HepG2 (cell line): ENCODE data around the gene UBALD1. TPM values are rescaled to one million over a fixed set of nuclear protein-coding genes. Genes with fewer than 3 reads are reported as not detected.

Experiments
- CREB3 ChIP-seq: sonication (generic); formaldehyde crosslinking; IDR thresholded peaks from 2 replicates; pipeline ENCODE4 v1.5.0; 2020; ENCODE audit warnings: missing genetic modification reagents
- EP300 ChIP-seq, 3 experiments: sonication (generic) in 1 of 3; formaldehyde crosslinking in 1 of 3; IDR thresholded peaks; 2 replicates each; pipeline versions ENCODE4 v1.5.1 to v1.6.1; 2011 to 2020; ENCODE audit warnings: low read depth in 2 of 3, low read length in 2 of 3, borderline replicate concordance in 1 of 3, improper control_type of control experiment in 1 of 3, mild to moderate bottlenecking in 1 of 3, missing genetic modification reagents in 1 of 3, moderate library complexity in 1 of 3
- FOXJ3 ChIP-seq: sonication (generic); formaldehyde crosslinking; IDR thresholded peaks from 2 replicates; pipeline ENCODE4 v1.4.0; 2020; ENCODE audit warnings: missing genetic modification reagents, mild to moderate bottlenecking, borderline replicate concordance
- FOXP4 ChIP-seq: sonication (generic); formaldehyde crosslinking; IDR thresholded peaks from 2 replicates; pipeline ENCODE4 v1.4.0; 2020; ENCODE audit warnings: missing genetic modification reagents
- IRF9 ChIP-seq: sonication (generic); formaldehyde crosslinking; IDR thresholded peaks from 2 replicates; pipeline ENCODE4 v1.8.0; 2022; ENCODE audit warnings: missing genetic modification reagents, mild to moderate bottlenecking, borderline replicate concordance
- ZBTB33 ChIP-seq: sonication (generic); formaldehyde crosslinking; IDR thresholded peaks from 2 replicates; pipeline ENCODE4 v1.4.0; 2020; ENCODE audit warnings: missing genetic modification reagents
- ZC3H13 ChIP-seq: sonication (generic); formaldehyde crosslinking; IDR thresholded peaks from 2 replicates; pipeline ENCODE4 v1.8.1; 2023; ENCODE audit warnings: mild to moderate bottlenecking, missing genetic modification reagents, moderate library complexity
- ZNF772 ChIP-seq: sonication (generic); formaldehyde crosslinking; IDR thresholded peaks from 2 replicates; pipeline ENCODE4 v1.5.0; 2020; ENCODE audit warnings: mild to moderate bottlenecking, missing genetic modification reagents
- polyA plus RNA-seq, 8 experiments: library from polyadenylated mRNA; depleted of rRNA in 3 of 8; stranded (reverse) in 7 of 8; unstranded in 1 of 8; fragments of >200 nt; fragmentation: Illumina TruSeq in 4 of 8; extraction: Trizol in 4 of 8; gene quantifications; 2 replicates each; pipeline versions ENCODE4 v1.2.1 to v1.2.3, GENCODE V29; 2011 to 2016; ENCODE audit warnings: low read depth in 4 of 8, missing spikeins in 1 of 8, mixed read lengths in 1 of 8; ENCODE audit not compliant: insufficient read depth in 1 of 8
- total RNA-seq, 5 experiments: library from RNA; depleted of rRNA; stranded (reverse); fragments of >200 nt; fragmentation: Illumina TruSeq; extraction: Trizol; gene quantifications; 2 replicates each; pipeline ENCODE4 v1.2.3, GENCODE V29; 2016; ENCODE audit warnings: low read depth in 1 of 5
- TF ChIP-seq, protein P1 (sequence below): sonication (generic); formaldehyde crosslinking; conservative IDR thresholded peaks from 2 replicates; pipeline ENCODE4 v1.8.0; 2022; ENCODE audit warnings: low read depth, missing genetic modification reagents
- TF ChIP-seq, protein P2 (sequence below): sonication (generic); formaldehyde crosslinking; IDR thresholded peaks from 2 replicates; pipeline ENCODE4 v1.4.0; 2020; ENCODE audit warnings: missing genetic modification reagents
- TF ChIP-seq, protein P3 (sequence below): sonication (generic); formaldehyde crosslinking; IDR thresholded peaks from 2 replicates; pipeline ENCODE4 v1.4.0; 2020; ENCODE audit warnings: missing genetic modification reagents, borderline replicate concordance
- TF ChIP-seq, protein P4 (sequence below): sonication (generic); formaldehyde crosslinking; IDR thresholded peaks from 2 replicates; pipeline ENCODE4 v1.5.0; 2020; ENCODE audit warnings: mild to moderate bottlenecking, missing genetic modification reagents, borderline replicate concordance

UBALD1 gene
- total and polyA plus RNA-seq, 2 of the 13 experiments (the other 11 are each of a cell fraction or from before 2014, with no cell fraction given): 6.8 to 12.3 TPM

DNA sequence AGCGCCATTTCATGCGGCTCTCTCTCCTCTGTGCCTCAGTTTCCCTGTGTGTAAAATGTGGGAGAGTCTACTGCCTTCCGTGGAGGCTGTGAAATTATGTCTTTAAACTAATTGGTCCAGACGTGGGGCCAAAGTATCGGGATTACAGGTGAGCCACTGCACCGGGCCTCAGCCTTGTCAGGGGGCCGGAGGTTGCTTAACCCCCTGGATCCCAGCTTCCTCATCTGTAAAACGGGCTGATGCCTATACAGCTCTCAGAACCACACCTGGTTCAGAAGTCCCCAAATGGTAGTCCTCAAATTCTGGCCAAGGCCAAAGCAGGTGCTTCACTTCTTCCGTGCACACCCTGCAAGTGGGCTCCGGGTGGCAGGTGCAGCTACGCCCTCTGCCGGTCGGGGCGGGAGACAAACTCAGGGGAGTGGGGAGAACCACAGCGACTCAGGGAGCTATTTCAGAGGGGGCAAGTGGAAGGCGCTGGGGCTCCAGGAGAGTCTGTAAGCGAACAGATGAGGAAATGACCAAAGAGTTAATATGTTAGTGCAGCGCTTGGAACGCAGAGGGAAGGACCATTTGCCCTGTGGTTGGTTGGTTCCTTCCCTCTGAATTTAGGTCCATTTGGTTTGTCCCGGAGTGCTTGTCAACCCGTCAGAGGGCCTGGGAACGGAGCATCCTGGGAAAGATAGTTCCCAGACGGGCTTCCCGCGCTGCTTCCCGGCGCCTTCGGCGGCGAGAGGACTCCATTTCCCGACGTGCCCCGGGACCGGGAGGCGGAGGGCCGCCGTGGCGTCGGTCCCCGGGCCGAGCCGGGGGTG is 9.5 kb upstream of the UBALD1 start, which contains the start of gene MGRN1 (continued):
- TF ChIP-seq ZBTB33 (CRISPR knock-in tag) (peak; percentile 74; the same call in 1 of the 2 replicates), EP300 (IDR thresholded peaks at IDR 0.05; ENCODE audit: low read depth in 2 of 2, low read length in 2 of 2) (no peak), EP300 (CRISPR knock-in tag; IDR thresholded peaks at IDR 0.05; ENCODE audit: borderline replicate concordance) (no peak), ZNF772 (no peak), FOXJ3 (CRISPR knock-in tag) (no peak), IRF9 (CRISPR knock-in tag) (no peak), CREB3 (CRISPR knock-in tag) (no peak; the same call in 1 of the 2 replicates), FOXP4 (0 out of 2 replicates have a peak, but pooled peaks have one; percentile 1), ZC3H13 (no peak; the same call in 1 of the 2 replicates)
- TF ChIP-seq, protein P1, sequence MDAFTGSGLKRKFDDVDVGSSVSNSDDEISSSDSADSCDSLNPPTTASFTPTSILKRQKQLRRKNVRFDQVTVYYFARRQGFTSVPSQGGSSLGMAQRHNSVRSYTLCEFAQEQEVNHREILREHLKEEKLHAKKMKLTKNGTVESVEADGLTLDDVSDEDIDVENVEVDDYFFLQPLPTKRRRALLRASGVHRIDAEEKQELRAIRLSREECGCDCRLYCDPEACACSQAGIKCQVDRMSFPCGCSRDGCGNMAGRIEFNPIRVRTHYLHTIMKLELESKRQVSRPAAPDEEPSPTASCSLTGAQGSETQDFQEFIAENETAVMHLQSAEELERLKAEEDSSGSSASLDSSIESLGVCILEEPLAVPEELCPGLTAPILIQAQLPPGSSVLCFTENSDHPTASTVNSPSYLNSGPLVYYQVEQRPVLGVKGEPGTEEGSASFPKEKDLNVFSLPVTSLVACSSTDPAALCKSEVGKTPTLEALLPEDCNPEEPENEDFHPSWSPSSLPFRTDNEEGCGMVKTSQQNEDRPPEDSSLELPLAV (CRISPR knock-in tag): no peak
- TF ChIP-seq, protein P2, sequence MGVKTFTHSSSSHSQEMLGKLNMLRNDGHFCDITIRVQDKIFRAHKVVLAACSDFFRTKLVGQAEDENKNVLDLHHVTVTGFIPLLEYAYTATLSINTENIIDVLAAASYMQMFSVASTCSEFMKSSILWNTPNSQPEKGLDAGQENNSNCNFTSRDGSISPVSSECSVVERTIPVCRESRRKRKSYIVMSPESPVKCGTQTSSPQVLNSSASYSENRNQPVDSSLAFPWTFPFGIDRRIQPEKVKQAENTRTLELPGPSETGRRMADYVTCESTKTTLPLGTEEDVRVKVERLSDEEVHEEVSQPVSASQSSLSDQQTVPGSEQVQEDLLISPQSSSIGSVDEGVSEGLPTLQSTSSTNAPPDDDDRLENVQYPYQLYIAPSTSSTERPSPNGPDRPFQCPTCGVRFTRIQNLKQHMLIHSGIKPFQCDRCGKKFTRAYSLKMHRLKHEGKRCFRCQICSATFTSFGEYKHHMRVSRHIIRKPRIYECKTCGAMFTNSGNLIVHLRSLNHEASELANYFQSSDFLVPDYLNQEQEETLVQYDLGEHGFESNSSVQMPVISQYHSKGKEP: no peak
- TF ChIP-seq, protein P3, sequence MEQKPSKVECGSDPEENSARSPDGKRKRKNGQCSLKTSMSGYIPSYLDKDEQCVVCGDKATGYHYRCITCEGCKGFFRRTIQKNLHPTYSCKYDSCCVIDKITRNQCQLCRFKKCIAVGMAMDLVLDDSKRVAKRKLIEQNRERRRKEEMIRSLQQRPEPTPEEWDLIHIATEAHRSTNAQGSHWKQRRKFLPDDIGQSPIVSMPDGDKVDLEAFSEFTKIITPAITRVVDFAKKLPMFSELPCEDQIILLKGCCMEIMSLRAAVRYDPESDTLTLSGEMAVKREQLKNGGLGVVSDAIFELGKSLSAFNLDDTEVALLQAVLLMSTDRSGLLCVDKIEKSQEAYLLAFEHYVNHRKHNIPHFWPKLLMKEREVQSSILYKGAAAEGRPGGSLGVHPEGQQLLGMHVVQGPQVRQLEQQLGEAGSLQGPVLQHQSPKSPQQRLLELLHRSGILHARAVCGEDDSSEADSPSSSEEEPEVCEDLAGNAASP (CRISPR knock-in tag): no peak
- TF ChIP-seq, protein P4, sequence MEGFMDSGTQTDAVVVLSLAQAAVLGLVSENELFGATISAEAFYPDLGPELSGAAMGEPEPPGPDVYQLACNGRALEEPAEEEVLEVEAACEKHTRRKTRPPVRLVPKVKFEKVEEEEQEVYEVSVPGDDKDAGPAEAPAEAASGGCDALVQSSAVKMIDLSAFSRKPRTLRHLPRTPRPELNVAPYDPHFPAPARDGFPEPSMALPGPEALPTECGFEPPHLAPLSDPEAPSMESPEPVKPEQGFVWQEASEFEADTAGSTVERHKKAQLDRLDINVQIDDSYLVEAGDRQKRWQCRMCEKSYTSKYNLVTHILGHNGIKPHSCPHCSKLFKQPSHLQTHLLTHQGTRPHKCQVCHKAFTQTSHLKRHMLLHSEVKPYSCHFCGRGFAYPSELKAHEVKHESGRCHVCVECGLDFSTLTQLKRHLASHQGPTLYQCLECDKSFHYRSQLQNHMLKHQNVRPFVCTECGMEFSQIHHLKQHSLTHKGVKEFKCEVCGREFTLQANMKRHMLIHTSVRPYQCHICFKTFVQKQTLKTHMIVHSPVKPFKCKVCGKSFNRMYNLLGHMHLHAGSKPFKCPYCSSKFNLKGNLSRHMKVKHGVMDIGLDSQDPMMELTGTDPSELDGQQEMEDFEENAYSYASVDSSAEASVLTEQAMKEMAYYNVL (CRISPR knock-in tag): 0 out of 2 replicates have a peak, but pooled peaks have one; percentile 36
